Limb (tissue), 2 donors: ENCODE measurements around the gene SYS1.

Source experiments
- DNase-seq, 2 donors: peaks; one replicate each; pipeline ENCODE4 v3.0.0-alpha.2; 2016; ENCODE audit errors: extremely low spot score in 2 of 2

SYS1 gene

GRCh38 chr20:45387274-45387673 is 24.3 kb downstream of the SYS1 start:
- DNase-seq: no peak

GRCh38 chr20:45390931-45391330 is 28.0 kb downstream of the SYS1 start:
- no peak for DNase-seq

GRCh38 chr20:45391559-45391958 is 28.6 kb downstream of the SYS1 start:
- DNase-seq: no peak

DNA sequence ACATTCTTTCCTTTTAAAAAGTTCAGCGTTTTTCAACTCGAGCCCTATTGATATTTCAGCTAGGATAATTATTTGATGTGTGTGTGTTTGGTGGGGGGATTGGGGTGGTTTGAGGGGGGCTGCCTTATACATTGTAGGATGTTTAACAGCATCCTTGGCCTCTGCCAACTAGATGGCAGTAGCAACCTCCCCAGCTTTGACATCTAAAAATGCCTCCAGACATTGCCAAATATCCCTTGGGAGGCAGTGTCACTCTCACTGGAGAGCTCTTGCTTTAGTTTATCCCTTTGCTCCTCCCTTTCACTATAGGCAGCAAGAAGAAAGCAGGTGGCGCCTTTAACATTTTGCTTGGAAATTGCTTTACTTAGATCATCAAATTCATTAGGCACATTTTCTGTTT is 29.8 kb downstream of the SYS1 start:
- DNase-seq: no peak

DNA sequence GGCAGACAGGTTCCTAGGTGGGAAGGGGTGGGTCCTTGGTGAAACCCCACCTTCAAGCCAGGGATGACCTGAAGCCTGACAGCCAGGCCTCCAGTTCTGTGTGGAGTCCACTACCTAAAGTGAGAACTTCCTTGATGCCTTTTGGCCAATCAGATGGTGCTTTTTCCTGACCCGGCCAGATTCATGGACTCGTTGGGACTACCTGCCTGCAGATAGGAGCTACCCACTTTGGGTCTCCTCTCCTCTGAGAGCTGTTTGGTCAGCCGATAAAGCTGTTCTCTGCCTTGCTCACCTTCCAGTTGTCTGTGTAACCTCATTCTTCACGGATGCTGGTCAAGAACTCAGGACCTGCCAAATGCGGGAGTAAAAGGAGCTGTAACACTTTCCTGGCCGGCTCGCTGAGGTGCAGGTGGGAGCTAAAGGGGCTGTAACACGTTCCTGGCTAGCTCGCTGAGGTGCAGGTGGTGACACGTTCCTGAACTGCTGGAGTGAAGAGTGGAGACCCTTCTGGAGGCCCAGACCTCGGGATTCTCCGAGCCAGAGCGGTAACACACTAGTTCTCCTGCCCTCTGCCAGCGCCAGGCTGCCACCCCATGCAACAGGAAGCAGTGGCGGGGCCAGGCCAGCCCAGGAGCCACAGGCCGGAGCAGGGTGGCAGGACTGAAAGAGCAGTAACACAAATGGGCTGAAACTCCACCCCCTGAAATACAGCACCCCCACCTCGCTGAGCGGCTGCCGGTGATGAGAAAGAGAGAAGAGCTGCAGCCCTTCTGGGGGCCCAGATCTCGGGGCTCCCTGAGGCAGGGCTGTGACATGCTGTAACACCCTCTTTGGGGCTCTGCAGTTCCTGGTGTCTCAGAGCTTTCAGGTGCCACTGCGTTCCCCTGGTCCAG is 31.5 kb downstream of the SYS1 start:
- DNase-seq: no peak

DNA sequence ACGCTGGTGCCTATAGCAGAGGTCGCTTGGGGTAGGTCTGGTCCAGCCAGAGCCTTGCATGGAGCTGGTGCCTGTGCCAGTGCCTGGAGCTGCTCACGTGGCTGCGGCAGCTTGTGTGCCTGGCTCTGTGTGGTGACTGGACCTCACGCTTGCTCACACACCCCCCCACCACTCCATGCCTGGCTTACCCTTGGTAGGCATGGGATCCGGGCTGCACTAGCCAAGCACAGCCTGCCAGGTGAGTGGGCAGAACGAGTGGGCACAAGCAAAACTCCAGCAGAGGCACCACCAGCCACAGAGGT is 32.1 kb downstream of the SYS1 start:
- DNase-seq: no peak

GRCh38 chr20:45399018-45399417 is 36.1 kb downstream of the SYS1 start:
- no peak for DNase-seq

DNA sequence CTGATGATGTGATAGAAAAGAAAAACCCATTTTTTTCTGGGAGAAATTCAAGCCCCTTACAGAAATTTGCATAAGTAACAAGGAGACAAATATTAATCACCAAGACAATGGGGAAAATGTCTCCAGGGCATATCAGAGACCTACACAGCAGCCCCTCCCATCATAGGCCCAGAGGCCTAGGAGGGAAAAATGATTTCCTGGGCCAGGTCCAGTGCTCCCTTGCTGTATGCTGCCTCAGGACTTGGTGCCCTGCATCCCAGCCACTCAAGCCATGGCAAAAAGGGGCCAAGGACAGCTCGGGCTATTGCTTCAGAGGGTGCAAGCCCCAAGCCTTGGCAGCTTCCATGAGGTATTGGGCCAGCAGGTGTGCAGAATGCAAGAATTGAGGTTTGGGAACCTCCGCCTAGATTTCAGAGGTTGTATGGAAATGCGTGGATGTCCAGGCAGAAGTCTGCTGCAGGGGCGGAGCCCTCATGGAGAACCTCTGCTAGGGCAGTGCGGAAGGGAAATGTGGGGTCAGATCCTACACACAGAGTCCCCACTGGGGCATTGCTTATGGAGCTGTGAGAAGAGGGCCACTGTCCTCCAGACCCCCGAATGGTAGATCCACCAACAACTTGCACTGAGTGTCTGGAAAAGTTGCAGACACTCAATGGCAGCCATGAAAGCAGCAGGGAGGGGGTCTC is 37.5 kb downstream of the SYS1 start:
- DNase-seq: no peak

- no peak for DNase-seq
Measured at GRCh38 chr20:45402946-45403345, 40.0 kb downstream of the SYS1 start.

- no peak for DNase-seq
Measured at GRCh38 chr20:45404438-45404837, 41.5 kb downstream of the SYS1 start.

DNA sequence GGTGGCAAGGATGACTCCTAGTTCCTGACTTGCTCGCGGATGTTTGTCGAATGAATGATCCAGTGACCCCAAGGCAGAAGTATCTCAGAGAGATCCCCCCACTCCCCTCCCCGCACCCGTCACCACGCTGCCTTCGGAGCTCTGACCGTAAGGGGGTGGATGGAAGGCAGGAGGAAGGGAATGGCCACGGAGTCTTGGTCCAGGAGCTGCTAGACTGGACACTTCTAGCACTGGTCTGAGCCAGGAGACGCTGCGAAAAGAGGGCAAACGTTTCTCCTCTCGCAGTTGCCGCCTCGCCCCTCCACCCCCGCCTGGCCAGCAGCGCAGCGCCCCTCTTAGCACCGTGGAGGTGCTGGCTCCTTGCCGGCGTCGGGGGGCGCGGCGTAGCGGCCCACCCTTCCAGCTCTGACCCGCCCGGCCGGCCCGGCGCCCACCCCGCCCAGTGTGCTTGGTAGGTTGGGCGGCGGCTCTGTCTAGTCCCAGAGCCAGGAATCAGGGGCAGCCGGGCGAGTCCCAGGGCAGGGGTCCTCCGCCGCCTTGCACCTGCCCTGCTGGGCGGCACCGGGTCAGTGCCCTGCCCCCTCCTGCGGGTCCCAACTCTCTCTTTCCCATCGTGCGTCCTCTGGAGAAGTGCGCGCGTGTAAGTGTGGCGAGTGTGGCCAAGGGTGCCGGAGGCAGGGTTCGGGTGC is 42.8 kb downstream of the SYS1 start:
- peak in 1 of 2 donors; percentile 46 for DNase-seq

DNA sequence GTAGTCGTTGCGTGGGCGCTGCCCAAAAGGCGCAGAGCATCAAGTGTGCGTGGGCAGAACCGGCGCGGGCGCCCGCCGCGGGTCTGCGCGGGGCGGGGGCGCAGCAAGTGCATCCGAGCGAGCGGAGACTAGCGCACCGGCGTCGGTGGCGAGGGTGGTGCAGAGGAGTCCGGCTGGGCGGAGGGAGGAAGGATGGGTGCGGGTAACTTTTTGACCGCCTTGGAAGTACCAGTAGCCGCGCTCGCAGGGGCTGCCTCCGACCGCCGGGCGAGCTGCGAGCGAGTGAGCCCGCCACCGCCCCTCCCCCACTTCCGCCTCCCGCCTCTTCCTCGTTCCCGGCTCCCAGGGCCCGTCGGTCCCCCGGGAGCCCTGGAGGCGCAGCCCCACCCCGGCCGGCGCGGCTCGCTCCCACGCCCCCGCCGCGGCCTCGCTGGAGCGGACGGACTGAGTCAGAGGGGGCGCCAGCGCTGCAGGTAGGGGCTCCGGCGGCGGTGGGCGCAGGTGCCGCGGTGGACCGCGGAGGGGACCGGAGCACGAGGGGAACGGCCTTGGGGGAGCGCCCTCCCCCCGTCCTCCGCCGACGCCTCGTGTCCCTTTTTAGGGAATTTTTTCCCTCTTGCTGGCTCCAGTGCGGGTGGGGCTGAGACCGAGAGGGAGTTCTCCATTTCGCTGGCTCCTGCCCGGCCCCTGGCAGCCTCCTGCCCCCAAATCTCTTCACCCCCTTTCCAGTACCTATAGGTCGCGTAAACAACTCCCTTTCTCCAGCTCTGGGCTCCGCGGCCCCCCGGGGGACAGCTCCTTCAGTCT is 43.5 kb downstream of the SYS1 start:
- DNase-seq: peak in 1 of 2 donors; percentile 66

GRCh38 chr20:45407067-45407745 is 44.2 kb downstream of the SYS1 start:
- DNase-seq: peak in 1 of 2 donors; percentile 57

- DNase-seq: no peak
Measured at GRCh38 chr20:45407783-45408645, 45.1 kb downstream of the SYS1 start, which contains the start of gene DBNDD2. TSS of gene DBNDD2 (plus strand) at chr20:45408289. CDS start at chr20:45408468, 179 bp downstream.

DNA sequence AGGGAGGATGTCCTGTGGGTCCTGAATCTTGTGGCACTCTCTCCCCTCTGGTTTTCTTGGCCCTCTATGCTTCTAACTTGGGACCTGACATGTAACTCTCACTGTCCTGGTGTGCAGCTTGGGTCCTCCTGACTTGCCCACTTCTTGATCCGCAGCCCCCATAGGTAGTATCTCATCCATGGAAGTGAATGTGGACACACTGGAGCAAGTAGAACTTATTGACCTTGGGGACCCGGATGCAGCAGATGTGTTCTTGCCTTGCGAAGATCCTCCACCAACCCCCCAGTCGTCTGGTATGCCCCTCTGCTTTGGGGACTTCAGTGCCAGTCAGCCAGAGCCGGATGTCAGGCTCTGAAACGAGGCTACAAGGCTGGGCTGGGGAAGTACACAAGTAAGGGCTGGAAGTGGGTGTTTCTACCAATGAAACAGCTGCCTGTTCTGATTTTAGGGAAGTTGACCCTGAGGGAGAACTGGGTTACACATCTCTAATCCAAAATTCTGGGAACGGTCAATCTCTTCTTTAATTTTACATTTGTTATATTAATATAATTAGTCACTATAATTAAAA is 45.8 kb downstream of the SYS1 start:
- DNase-seq: no peak

DNA sequence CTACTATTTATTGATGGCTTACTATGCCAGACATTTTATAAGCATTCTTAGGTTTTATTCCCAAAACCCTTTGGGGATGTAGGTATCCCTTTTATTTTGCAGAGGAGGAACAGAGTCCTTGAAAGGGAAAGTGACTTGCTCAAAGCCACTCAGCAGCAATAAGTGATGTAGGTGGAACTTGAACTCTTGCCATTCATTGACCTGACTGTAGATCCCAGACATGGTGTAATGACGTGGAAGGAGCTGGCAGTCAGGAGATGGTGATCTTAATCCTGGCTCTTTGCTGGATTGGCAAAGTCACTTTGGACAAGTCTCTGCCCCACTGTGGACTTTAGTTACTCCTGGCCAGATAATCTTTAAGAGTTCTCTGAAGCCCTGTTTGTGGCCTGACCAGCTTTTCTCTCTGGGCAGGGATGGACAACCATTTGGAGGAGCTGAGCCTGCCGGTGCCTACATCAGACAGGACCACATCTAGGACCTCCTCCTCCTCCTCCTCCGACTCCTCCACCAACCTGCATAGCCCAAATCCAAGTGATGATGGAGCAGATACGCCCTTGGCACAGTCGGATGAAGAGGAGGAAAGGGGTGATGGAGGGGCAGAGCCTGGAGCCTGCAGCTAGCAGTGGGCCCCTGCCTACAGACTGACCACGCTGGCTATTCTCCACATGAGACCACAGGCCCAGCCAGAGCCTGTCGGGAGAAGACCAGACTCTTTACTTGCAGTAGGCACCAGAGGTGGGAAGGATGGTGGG is 46.7 kb downstream of the SYS1 start:
- DNase-seq: no peak

- no peak for DNase-seq
Measured at GRCh38 chr20:45410887-45411286, 47.9 kb downstream of the SYS1 start.

DNA sequence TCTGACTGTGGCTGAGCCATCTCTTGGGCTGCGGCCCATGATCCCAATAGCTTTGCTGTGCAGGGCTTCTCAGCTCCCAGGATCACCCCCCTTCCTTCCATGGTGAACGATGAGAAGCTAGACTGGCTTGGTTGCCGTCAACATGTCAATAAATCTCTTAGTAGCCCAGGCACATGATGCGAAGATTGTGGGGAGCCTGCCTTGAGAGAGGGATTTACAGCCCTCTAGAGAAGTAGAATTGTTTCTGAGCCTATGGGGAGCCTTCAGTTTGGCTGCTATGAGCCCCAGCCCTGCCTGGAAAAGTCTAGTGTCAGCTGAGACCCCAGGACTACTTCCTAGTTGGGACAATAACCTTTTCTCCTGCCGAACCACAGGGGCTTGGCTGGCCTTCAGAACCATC is 49.7 kb downstream of the SYS1 start:
- DNase-seq: no peak

DNA sequence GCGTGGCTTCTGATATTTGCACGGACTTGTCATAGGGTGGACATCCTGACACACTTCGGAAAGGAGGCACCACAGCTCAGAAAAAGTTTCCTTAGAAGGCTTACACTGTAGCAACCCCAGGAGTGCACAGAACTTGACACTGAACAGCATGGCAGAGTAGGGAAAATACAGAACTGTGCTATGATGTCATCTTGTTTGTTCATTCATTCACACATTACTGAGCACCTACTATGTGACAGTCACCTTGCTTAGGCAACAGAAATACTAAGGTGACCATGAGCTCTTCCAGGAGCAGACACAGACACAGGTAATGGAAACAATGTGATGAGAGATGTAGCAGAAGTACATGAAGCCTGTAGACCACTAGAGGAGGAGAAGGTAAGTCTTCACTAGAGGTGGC is 50.5 kb downstream of the SYS1 start:
- no peak for DNase-seq
